ENCODE data around the gene C12orf76. TPM values are rescaled to one million over a fixed set of nuclear protein-coding genes. Genes with fewer than 3 reads are reported as not detected.
A peak's percentile ranks its signal among the peaks of the same experiment; 100 is the strongest.
"Not testable (repeated sequence)": the region's sequence is repeated elsewhere in the genome, so short reads cannot be mapped to it uniquely, and the experiment has no call there.

C12orf76 gene
- total and polyA plus RNA-seq, 7 donors = 3.0 to 20.1 (median 11.3) TPM

DNA sequence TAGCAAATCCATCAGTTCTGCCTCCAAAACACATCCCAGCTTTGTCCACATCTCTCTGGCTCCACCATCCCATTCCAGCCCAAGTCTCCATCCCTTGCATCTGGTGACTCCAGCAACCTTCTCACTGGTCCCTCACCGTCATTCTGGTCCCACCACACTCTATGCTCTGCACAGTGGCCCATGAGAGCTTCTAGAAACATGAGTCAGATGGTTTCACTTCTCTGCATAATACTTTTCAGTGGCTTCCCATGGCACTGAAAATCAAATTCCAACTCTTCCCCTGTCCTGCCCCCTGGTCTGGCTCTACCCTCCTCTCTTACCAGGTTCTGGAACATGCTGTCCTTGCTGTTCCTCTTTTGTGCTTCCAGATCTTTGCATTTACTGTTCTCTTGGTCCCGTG, 17.2 kb upstream of the C12orf76 start:
- TF ChIP-seq, protein P1, sequence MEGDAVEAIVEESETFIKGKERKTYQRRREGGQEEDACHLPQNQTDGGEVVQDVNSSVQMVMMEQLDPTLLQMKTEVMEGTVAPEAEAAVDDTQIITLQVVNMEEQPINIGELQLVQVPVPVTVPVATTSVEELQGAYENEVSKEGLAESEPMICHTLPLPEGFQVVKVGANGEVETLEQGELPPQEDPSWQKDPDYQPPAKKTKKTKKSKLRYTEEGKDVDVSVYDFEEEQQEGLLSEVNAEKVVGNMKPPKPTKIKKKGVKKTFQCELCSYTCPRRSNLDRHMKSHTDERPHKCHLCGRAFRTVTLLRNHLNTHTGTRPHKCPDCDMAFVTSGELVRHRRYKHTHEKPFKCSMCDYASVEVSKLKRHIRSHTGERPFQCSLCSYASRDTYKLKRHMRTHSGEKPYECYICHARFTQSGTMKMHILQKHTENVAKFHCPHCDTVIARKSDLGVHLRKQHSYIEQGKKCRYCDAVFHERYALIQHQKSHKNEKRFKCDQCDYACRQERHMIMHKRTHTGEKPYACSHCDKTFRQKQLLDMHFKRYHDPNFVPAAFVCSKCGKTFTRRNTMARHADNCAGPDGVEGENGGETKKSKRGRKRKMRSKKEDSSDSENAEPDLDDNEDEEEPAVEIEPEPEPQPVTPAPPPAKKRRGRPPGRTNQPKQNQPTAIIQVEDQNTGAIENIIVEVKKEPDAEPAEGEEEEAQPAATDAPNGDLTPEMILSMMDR (IDR thresholded peaks at IDR 0.05) = no peak
- TF ChIP-seq POLR2AphosphoS5 (IDR thresholded peaks at IDR 0.05) (no peak), EP300 (IDR thresholded peaks at IDR 0.05) (no peak), POLR2A (IDR thresholded peaks at IDR 0.05) (no peak)
- H3K4me1 ChIP-seq = no peaks in the 10 kb centered on the region
- H3K4me3 ChIP-seq = no peak overlapping the region
- H3K9me3 ChIP-seq = no peaks in the 10 kb centered on the region
- intact Hi-C loops (cut with DNase I) = no loop called here
- H3K27ac ChIP-seq = no peak overlapping the region
- 85% methylated on average over 2 of the region's 2 CpGs for WGBS, 2 donors
- no peaks in the 10 kb centered on the region for H3K36me3 ChIP-seq
- no peak for DNase-seq
- no peaks in the 10 kb centered on the region for H3K27me3 ChIP-seq

DNA sequence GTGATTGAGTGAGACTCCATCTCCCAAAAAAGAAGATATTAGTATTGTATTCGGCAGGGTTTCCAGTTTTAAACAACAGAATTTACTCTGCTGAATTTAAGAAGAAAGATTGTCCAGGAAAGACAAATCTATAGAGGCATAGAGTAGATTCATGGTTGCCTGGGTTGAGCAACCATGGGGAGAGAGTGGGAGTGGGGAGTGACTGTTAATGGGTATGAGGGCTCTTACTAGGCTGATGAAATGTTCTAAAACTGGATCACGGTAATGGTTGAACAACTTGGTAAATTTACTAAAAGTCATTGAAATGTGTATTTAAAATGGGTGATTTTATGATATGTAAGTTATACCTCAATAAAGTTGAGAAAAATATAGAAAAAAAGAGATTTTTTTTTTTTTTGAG, 13.9 kb upstream of the C12orf76 start:
- Histone ChIP-seq H3K4me1 (no peaks in the 10 kb centered on the region), H3K4me3 (no peak overlapping the region), H3K27me3 (no peaks in the 10 kb centered on the region), H3K9me3 (no peaks in the 10 kb centered on the region), H3K36me3 (no peaks in the 10 kb centered on the region), H3K27ac (no peak overlapping the region)
- WGBS, 2 donors = 95 to 98% methylated on average over 2 of the region's 2 CpGs
- intact Hi-C loops (cut with DNase I) = no loop called here
- no peak for DNase-seq
- TF ChIP-seq, protein P1 (IDR thresholded peaks at IDR 0.05) = no peak
- no peak for TF ChIP-seq POLR2AphosphoS5 (IDR thresholded peaks at IDR 0.05)

DNA sequence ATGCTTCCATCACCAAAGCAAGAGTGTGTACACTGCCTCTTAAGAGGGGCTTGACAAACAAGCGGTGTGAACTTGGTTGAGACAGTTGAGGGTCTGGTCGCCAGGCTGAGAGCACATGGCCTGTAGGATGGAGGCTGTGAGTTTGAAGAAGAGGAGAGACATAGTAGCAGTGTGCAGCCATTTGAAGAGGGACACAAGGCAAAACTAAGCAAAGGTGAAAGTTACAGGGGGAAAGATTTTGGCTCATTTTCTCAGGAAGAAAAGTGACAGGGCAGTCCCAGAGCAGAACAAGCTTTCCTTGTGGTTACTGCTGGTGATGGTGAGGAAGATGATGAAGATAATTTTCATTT, 11.3 kb upstream of the C12orf76 start:
- Histone ChIP-seq H3K4me1 (no peaks in the 10 kb centered on the region), H3K36me3 (no peaks in the 10 kb centered on the region), H3K27ac (peak overlapping the region in 1 of 4 donors; percentile 21), H3K4me3 (no peak overlapping the region), H3K9me3 (no peaks in the 10 kb centered on the region), H3K27me3 (no peaks in the 10 kb centered on the region)
- 78 to 91% methylated on average over 2 of the region's 2 CpGs for WGBS, 2 donors
- intact Hi-C loops (cut with DNase I) = no loop called here
- DNase-seq = no peak
- TF ChIP-seq POLR2A (IDR thresholded peaks at IDR 0.05) = no peak
- no peak for TF ChIP-seq POLR2AphosphoS5 (IDR thresholded peaks at IDR 0.05)
- TF ChIP-seq EP300 (IDR thresholded peaks at IDR 0.05) = no peak
- TF ChIP-seq, protein P1 (IDR thresholded peaks at IDR 0.05) = no peak

DNA sequence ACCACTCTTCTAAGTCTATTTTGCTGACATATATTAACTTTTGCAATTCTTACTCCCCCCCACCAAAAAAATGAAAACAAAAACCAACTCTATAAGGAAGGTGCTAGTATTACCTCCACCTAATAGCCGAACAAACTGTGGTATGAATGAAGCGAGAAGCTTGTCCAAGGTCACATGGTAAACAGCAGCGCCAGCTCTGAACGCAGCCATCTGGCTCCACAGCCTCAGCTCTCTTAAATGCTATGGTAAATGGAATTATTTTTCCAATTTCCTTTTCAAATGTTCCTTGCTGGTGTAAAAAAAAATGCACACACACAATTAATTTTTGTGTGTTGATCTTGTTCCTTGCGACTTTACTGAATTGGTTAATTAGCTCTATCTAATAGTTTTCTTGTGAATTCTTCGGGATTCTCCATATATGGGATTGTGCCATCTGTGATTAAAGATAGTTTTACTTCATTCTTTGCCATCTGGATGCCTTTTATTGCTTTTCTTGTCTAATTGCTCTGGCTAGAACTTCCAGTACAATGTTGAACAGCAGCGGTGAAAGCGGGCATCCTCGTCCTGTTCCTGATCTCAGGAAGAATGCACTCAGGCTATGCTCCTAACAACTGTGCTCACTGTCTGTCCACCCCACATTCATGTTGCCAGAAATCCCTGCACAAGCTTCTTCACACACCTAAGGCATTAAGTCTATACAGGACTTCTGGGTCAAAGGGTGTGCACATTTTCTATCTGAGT, 10.7 kb upstream of the C12orf76 start:
- TF ChIP-seq EP300 (IDR thresholded peaks at IDR 0.05) = no peak
- no peak for TF ChIP-seq POLR2A (IDR thresholded peaks at IDR 0.05)
- TF ChIP-seq POLR2AphosphoS5 (IDR thresholded peaks at IDR 0.05) = no peak
- TF ChIP-seq, protein P1 (IDR thresholded peaks at IDR 0.05) = no peak
- 88 to 90% methylated on average over 9 of the region's 9 CpGs for WGBS, 2 donors
- intact Hi-C loops (cut with DNase I) = no loop called here
- Histone ChIP-seq H3K9me3 (no peaks in the 10 kb centered on the region), H3K36me3 (no peaks in the 10 kb centered on the region), H3K27me3 (no peaks in the 10 kb centered on the region), H3K27ac (no peak overlapping the region), H3K4me1 (no peaks in the 10 kb centered on the region), H3K4me3 (no peak overlapping the region)
- DNase-seq = no peak

DNA sequence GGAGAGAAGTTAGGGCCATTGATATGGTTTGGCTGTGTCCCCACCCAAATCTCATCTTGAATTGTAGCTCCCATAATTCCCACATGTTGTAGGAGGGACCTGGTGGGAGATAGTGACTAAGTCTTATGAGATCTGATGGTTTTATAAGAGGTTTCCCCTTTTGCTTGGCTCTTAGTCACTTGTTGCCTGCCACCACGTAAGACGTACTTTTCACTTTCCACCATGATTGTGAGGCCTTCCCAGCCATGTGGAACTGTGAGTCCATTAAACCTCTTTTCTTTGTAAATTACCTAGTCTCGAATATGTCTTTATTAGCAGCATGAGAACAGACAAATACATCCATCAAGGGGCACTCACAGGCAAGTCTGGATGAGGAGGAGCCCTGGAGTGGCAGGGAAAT, 8.3 kb upstream of the C12orf76 start:
- H3K4me3 ChIP-seq; H3K4me1 ChIP-seq; H3K27ac ChIP-seq; DNase-seq; H3K36me3 ChIP-seq; intact Hi-C loops (cut with DNase I); H3K27me3 ChIP-seq; H3K9me3 ChIP-seq: not testable (repeated sequence)
- 81 to 82% methylated on average over 3 of the region's 3 CpGs for WGBS, 2 donors

DNA sequence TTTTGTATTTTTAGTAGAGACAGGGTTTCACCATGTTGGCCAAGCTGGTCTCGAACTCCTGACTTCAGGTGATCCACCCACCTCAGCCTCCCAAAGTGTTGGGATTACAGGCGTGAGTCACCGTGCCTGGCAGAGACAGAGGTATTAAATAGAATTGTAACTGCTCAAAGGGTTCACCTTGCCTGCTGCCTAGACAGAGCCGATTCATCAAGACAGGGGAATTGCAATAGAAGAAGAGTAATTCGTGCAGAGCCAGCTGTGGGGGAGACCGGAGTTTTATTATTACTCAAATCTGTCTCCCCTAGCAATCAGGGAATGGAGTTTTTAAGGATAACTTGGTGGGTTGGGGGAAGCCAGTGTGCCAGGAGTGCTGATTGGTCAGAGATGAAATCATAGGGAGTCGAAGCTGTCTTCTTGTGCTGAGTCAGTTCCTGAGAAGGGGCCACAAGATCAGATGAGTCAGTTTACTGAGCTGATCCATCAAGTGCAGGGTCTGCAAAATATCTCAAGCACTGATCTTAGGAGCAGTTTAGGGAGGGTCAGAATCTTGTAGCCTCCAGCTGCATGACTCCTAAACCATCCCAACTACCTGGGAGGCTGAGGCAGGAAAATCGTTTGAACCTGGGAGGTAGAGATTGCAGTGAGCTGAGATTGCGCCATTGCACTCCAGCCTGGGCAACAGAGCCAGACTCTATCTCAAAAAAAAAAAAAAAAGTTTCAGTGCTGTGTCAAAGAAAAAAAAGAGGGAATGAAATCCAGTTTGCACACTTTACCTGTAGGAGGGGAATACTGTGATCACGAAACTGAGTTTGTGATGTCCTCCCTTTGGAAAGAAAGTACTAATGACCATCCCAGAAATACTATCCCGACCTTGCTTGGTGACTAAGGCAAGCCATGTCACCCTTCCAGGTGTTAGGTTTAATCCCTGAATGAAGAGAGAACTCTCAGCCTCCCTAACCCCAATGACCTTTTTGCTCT, 7.3 kb upstream of the C12orf76 start:
- H3K27ac ChIP-seq = not testable (repeated sequence)
- WGBS, 2 donors = 68 to 70% methylated on average over 11 of the region's 11 CpGs

More for the DNA sequence above, 7.3 kb upstream of the C12orf76 start:
- DNase-seq; H3K4me1 ChIP-seq; H3K9me3 ChIP-seq; H3K27me3 ChIP-seq; intact Hi-C loops (cut with DNase I); H3K4me3 ChIP-seq; H3K36me3 ChIP-seq: not testable (repeated sequence)

Measured in sigmoid colon (tissue), 7 donors.